Activated CD8-positive, alpha-beta memory T cell treated with anti-CD3 and anti-CD28 coated beads, Interleukin-2, amount 10 ng/mL, durations not matched to agents 7 days and 5 days (primary cell): ENCODE results near the gene HSPA14. TPM values are rescaled to one million over a fixed set of nuclear protein-coding genes. Genes with fewer than 3 reads are reported as not detected.
"Not testable (repeated sequence)": the region's sequence is repeated elsewhere in the genome, so short reads cannot be mapped to it uniquely, and the experiment has no call there.

ENCODE experiments used
- ATAC-seq: fragments of 150-1000 bp; cut with Tn5 transposase; one replicate; pipeline ENCODE4 v1.10.0; 2021; ENCODE audit warnings: moderate library complexity
- CTCF ChIA-PET: fragments of 350-600 bp; sonication (Branson Sonifier 250); formaldehyde crosslinking; loops from one replicate; lab custom pipeline; 2021; ENCODE audit warnings: antibody characterized with exemption; lab: Charles Lee
- DNase-seq: peaks from one replicate; pipeline ENCODE4 v3.0.0-alpha.2; 2020
- H3K27ac Mint-ChIP-seq: one replicate; pipeline ENCODE4 v1.8.0; 2021; ENCODE audit warnings: mild to moderate bottlenecking, mixed read lengths
- H3K27me3 Mint-ChIP-seq: one replicate; pipeline ENCODE4 v1.8.0; 2021; ENCODE audit warnings: mixed read lengths
- H3K36me3 Mint-ChIP-seq: one replicate; pipeline ENCODE4 v1.8.0; 2021; ENCODE audit warnings: mild to moderate bottlenecking, mixed read lengths
- H3K4me1 Mint-ChIP-seq: one replicate; pipeline ENCODE4 v1.8.0; 2021; ENCODE audit warnings: mixed read lengths
- H3K4me3 Mint-ChIP-seq: one replicate; pipeline ENCODE4 v1.8.0; 2021; ENCODE audit warnings: mild to moderate bottlenecking, moderate library complexity, mixed read lengths
- H3K9me3 Mint-ChIP-seq: one replicate; pipeline ENCODE4 v1.8.0; 2022; ENCODE audit warnings: low read depth, mixed read lengths
- total RNA-seq, 2 experiments: library from RNA; stranded (reverse); gene quantifications; one replicate each; pipeline ENCODE4 v1.2.3, GENCODE V29; 2021

Gene HSPA14
- total RNA-seq, 2 experiments from 2014 or later = 26.4 to 35.0 TPM

DNA sequence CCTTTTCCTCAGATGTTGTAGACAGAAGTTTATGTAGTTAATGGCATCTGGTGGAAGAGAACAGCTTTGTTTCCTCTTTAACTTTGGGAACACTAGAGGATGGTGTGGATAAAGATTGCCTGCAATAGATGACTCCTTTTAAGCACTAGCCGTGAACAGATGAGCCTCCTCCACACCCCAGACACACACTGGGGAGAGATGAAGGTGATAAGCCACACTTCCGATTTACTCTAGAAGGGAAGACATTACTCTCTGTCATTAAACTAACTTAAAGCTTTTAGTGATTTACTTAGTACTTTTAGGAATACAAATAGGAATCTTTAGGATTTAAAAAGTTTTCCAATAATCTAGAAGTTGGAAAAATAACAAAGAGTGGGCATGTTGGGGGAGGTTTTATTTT lies 6.8 kb downstream of the HSPA14 start:
- DNase-seq (no peak), ATAC-seq (no peak)
- Mint-ChIP-seq H3K27ac (peak overlapping the region; percentile 50), H3K4me3 (no peak overlapping the region), H3K27me3 (no peaks in the 10 kb centered on the region), H3K4me1 (peaks cover 8% of the 10 kb centered on the region), H3K36me3 (peaks cover 48% of the 10 kb centered on the region), H3K9me3 (no peaks in the 10 kb centered on the region)
- CTCF ChIA-PET = interaction anchor here (1.4 kb wide), 1 partner anchor 308 kb away, joined by 4 read pairs; no protein-coding TSS in a partner anchor

DNA sequence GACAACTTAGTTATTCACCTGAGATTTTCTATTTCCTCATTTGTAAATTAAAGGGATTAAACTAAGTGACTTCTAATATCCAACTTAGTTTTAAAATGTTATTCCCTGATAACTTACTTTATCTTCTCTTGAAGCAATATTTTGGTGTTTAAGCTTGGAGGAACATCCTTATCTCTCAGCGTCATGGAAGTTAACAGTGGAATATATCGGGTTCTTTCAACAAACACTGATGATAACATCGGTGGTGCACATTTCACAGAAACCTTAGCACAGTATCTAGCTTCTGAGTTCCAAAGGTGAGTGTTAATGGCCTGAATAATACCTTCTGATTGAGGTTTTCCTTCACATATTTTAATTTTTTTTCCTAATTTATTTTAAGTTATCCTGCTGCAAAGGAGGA lies 14.1 kb downstream of the HSPA14 start:
- Mint-ChIP-seq H3K27ac (no peak overlapping the region), H3K27me3 (no peaks in the 10 kb centered on the region)

DNA sequence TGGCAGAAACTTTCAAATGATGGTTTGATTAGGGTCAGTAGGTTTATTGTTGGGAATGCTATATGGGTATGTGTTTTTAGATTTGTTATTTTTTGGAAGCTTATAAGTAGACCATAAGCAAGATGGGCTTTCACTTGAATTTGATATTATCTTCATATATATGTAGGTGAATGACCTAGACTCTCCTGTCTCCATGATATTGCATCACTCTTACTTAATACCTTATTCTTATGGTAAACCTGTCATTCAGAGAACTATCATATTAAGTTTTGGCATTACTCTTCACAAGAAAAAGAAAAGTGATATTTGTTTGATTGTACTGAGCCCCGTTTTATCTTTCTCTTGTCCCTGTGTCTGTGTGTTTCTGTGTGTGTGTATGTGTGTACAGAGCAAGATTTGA lies 17.3 kb downstream of the HSPA14 start:
- H3K27me3 Mint-ChIP-seq = no peaks in the 10 kb centered on the region
- no peaks in the 10 kb centered on the region for H3K9me3 Mint-ChIP-seq
- no peak overlapping the region for H3K4me3 Mint-ChIP-seq
- H3K27ac Mint-ChIP-seq = no peak overlapping the region
- CTCF ChIA-PET = no interaction called here
- DNase-seq (no peak), ATAC-seq (no peak)
- peaks cover 44% of the 10 kb centered on the region for H3K36me3 Mint-ChIP-seq
- no peaks in the 10 kb centered on the region for H3K4me1 Mint-ChIP-seq

More for the DNA sequence above, 14.1 kb downstream of the HSPA14 start:
- ATAC-seq (no peak), DNase-seq (no peak)
- Mint-ChIP-seq H3K9me3 (no peaks in the 10 kb centered on the region), H3K4me3 (no peak overlapping the region), H3K36me3 (peaks cover 35% of the 10 kb centered on the region), H3K4me1 (no peaks in the 10 kb centered on the region)
- CTCF ChIA-PET = interaction anchor here (1.1 kb wide), 1 partner anchor 29 kb away, joined by 3 read pairs; no protein-coding TSS in a partner anchor

DNA sequence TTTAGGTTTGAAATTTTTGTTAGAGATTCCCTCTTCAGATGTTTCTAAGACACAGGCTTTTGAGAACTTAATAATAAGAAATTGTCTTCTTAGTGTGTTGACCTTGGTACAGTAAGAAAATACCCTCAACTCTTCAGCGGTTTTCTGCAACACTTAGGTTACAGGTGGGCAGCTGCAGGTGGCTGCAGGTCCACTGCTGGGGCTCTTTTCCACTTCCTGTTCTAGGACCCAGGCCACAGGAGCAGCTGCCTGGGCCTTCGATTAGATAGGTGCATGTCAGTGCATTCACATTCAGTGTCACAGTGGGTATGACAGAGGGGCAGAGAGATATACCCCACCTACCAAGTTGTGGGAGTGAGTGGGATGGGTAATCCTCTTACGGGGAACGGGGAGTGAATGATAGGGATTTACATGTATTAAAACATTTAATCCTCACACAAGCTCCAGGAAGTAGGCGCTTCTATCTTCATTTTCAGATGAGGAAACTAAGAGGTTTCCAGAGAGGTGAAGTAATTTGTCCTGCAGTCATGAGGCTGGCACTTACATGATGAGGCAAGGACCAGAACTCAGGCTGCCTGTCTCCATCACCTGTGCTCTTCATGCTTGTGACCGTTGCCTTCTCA lies 20.3 kb downstream of the HSPA14 start:
- CTCF ChIA-PET = no interaction called here
- H3K36me3 Mint-ChIP-seq = peaks cover 40% of the 10 kb centered on the region

GRCh38 chr10:14859043-14859442 lies 20.9 kb downstream of the HSPA14 start:
- peak overlapping the region; percentile 52 for H3K27ac Mint-ChIP-seq
- H3K4me3 Mint-ChIP-seq = no peak overlapping the region
- no peaks in the 10 kb centered on the region for H3K27me3 Mint-ChIP-seq
- H3K36me3 Mint-ChIP-seq = peaks cover 41% of the 10 kb centered on the region
- CTCF ChIA-PET = no interaction called here
- DNase-seq = no peak
- H3K9me3 Mint-ChIP-seq = no peaks in the 10 kb centered on the region
- no peak for ATAC-seq
- no peaks in the 10 kb centered on the region for H3K4me1 Mint-ChIP-seq

More for the DNA sequence above, 20.3 kb downstream of the HSPA14 start:
- ATAC-seq (no peak), DNase-seq (no peak)
- no peaks in the 10 kb centered on the region for H3K4me1 Mint-ChIP-seq
- no peaks in the 10 kb centered on the region for H3K27me3 Mint-ChIP-seq
- H3K9me3 Mint-ChIP-seq = no peaks in the 10 kb centered on the region
- no peak overlapping the region for H3K4me3 Mint-ChIP-seq
- no peak overlapping the region for H3K27ac Mint-ChIP-seq

DNA sequence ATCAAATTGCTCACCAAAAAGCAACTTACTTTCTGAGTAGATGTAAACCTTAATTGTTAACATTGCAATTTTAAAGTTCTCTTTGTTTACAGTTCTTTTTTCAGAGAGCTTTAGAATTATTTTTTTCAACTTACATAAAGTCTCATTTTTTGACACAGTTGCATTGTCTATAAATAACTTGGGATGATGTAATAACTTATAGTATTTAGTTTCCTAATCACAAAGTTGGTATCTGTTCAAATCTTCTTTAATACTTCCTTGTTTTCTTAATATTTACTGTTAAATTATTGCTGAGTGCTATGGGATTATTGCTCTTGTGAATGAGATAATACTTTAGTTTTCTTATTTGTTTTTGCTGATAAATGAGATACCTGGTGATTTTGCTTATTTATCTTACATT lies 21.7 kb downstream of the HSPA14 start:
- peaks cover 40% of the 10 kb centered on the region for H3K36me3 Mint-ChIP-seq
- ATAC-seq = no peak
- no peaks in the 10 kb centered on the region for H3K27me3 Mint-ChIP-seq
- no peak overlapping the region for H3K4me3 Mint-ChIP-seq
- CTCF ChIA-PET = no interaction called here
- no peaks in the 10 kb centered on the region for H3K9me3 Mint-ChIP-seq
- H3K4me1 Mint-ChIP-seq = no peaks in the 10 kb centered on the region
- DNase-seq = no peak
- H3K27ac Mint-ChIP-seq = no peak overlapping the region

DNA sequence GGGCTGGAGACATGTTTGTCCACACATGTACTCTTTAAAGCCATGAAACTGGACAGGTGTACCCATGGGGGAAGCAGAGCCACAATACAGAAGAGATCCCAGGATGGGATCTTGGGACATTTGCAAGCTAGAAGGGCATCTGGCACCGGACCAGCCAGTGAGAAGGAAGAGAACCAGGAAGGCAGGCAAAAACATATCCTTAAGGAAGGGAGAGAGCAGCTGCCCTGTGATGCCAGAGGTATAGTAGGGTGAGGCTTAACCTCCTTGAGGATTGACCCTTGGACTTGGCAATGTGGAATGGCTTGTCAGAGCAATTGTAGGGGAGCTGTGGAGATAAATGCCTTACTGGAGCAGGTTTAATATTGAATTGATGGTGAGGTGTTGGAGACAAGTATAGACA lies 22.7 kb downstream of the HSPA14 start:
- no peak for DNase-seq
- Mint-ChIP-seq H3K27me3 (no peaks in the 10 kb centered on the region), H3K9me3 (no peaks in the 10 kb centered on the region), H3K4me3 (no peak overlapping the region), H3K36me3 (peaks cover 44% of the 10 kb centered on the region), H3K4me1 (no peaks in the 10 kb centered on the region), H3K27ac (no peak overlapping the region)
- CTCF ChIA-PET = no interaction called here
- no peak for ATAC-seq

- H3K36me3 Mint-ChIP-seq = peaks cover 46% of the 10 kb centered on the region
- H3K27ac Mint-ChIP-seq, H3K9me3 Mint-ChIP-seq, ATAC-seq, DNase-seq, H3K4me1 Mint-ChIP-seq, H3K27me3 Mint-ChIP-seq, CTCF ChIA-PET, H3K4me3 Mint-ChIP-seq: not testable (repeated sequence)
Observed at GRCh38 chr10:14864466-14864865, 26.4 kb downstream of the HSPA14 start.

GRCh38 chr10:14864871-14865270 lies 26.8 kb downstream of the HSPA14 start:
- ATAC-seq, CTCF ChIA-PET, DNase-seq, H3K9me3 Mint-ChIP-seq, H3K27me3 Mint-ChIP-seq, H3K4me3 Mint-ChIP-seq, H3K27ac Mint-ChIP-seq, H3K4me1 Mint-ChIP-seq: not testable (repeated sequence)
- H3K36me3 Mint-ChIP-seq = peaks cover 48% of the 10 kb centered on the region

GRCh38 chr10:14873090-14873760 lies 35.1 kb downstream of the HSPA14 start:
- CTCF ChIA-PET = interaction anchor here (0.6 to 0.9 kb wide), 2 partner anchors 88 to 98 kb away, joined by 3 read pairs; no protein-coding TSS in a partner anchor
- H3K4me1 Mint-ChIP-seq = peaks cover 22% of the 10 kb centered on the region
- H3K27me3 Mint-ChIP-seq = no peaks in the 10 kb centered on the region
- no peak overlapping the region for H3K27ac Mint-ChIP-seq
- DNase-seq (no peak), ATAC-seq (no peak)
- peaks cover 15% of the 10 kb centered on the region for H3K36me3 Mint-ChIP-seq
- H3K4me3 Mint-ChIP-seq = no peak overlapping the region
- no peaks in the 10 kb centered on the region for H3K9me3 Mint-ChIP-seq

- CTCF ChIA-PET = no interaction called here
- no peaks in the 10 kb centered on the region for H3K9me3 Mint-ChIP-seq
- peaks cover 34% of the 10 kb centered on the region for H3K4me1 Mint-ChIP-seq
- ATAC-seq (no peak), DNase-seq (no peak)
- peaks cover 5% of the 10 kb centered on the region for H3K36me3 Mint-ChIP-seq
- no peak overlapping the region for H3K4me3 Mint-ChIP-seq
- H3K27me3 Mint-ChIP-seq = no peaks in the 10 kb centered on the region
- no peak overlapping the region for H3K27ac Mint-ChIP-seq
Observed at GRCh38 chr10:14875941-14876340, 37.8 kb downstream of the HSPA14 start.

- Mint-ChIP-seq H3K9me3 (no peaks in the 10 kb centered on the region), H3K27me3 (no peaks in the 10 kb centered on the region), H3K4me1 (peaks cover 41% of the 10 kb centered on the region), H3K36me3 (peaks cover 1% of the 10 kb centered on the region), H3K4me3 (peak overlapping the region; percentile 95), H3K27ac (no peak overlapping the region)
- ATAC-seq (no peak), DNase-seq (no peak)
- CTCF ChIA-PET = interaction anchor here (2.0 to 2.6 kb wide), 2 partner anchors 38 to 76 kb away, joined by 9 to 13 read pairs; partner anchors contain the start of genes CDNF, DCLRE1C, HSPA14 and MSANTD7
Observed at GRCh38 chr10:14876764-14877163, 38.7 kb downstream of the HSPA14 start.

GRCh38 chr10:14878266-14879123 lies 40.4 kb downstream of the HSPA14 start, which contains the start of gene SUV39H2:
Gene SUV39H2 (plus strand): TSS chr10:14878866. CDS start chr10:14878889, 23 bp downstream.
- H3K27me3 Mint-ChIP-seq = no peaks in the 10 kb centered on the region
- peaks cover 46% of the 10 kb centered on the region for H3K4me1 Mint-ChIP-seq
- peaks cover 10% of the 10 kb centered on the region for H3K36me3 Mint-ChIP-seq
- H3K9me3 Mint-ChIP-seq = no peaks in the 10 kb centered on the region
- ATAC-seq (peak; percentile 93), DNase-seq (peak; percentile 96)
- CTCF ChIA-PET = interaction anchor here (0.7 to 3.6 kb wide), 12 partner anchors 7 to 336 kb away, joined by 3 to 14 read pairs (median 4); partner anchors contain the start of genes CDNF, DCLRE1C, HSPA14 and MSANTD7
- H3K4me3 Mint-ChIP-seq = peak within 1 kb of the TSS; percentile 95
- peak within 1 kb of the TSS; percentile 91 for H3K27ac Mint-ChIP-seq
